GM19099 (cell line): ENCODE results near the gene PHLPP1.

Source experiments
- POLR2A ChIP-seq: IDR thresholded peaks from 3 replicates; pipeline ENCODE4 v1.6.1; 2011; ENCODE audit warnings: low read depth; ENCODE audit not compliant: insufficient read length; ENCODE audit errors: extremely low read depth

PHLPP1 gene

DNA sequence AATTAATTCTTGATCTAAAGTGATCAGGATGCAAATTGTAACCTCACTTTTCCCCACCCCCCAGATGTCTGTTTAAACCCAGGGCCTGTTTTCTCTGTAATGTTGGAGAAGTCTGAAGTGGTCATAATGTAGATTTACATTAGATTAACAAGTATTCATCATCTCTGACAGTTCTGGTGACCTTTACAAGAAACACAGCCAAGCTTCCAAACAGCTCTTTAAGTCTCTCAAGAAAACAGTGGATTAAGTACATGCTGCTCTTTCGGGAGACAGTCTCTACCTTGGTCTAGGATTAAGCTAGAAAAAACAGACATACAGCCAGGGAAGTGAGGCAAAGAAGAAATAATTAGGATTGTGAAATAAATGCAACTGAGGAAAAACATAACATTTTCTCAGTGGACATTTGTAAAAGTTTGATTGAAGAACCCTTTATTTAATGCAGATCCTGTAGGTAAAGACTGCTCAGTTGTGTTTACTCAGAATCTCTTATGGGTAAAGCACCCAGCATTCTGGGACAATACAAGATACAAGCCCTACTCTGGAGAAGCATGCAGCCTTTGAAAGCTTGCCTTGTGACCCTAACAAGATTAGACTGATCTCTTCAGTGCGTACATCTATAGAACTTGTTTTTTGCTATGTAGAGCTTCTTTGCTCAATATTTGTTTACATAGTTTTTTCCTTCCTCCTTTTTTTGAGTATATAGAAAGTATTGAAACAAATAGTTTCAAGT lies 203.9 kb downstream of the PHLPP1 start:
- no peak for TF ChIP-seq POLR2A

DNA sequence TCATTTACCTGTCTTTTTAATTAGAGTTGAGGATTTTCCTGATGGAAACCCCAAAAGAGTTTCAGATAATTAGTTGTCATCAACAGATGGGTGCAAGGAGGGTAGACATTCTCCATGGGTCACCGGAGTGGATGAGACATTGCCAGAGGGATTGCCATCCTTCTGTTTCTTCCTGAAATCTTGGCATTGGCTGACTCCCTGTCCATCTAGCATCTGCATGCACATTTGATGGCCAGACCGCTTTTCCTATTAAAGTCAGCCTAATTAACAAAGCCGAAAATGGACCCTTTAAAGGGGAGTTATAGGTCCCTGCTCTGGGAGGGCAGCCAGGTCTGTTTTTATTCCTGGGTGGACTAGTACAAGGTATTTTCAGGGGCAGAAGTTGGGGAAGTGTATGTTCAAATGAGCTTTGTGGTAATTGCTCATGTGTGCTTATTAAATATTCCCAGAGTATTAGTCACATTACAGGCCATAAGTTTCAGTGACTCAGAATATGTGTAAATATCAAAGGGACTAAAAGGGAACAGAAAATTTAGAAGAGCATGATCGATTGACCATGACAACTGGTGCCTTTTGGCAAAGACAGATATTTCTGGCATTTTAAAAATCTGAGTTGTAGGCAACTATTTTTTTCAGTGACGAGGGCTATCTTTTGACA lies 209.8 kb downstream of the PHLPP1 start:
- no peak for TF ChIP-seq POLR2A

DNA sequence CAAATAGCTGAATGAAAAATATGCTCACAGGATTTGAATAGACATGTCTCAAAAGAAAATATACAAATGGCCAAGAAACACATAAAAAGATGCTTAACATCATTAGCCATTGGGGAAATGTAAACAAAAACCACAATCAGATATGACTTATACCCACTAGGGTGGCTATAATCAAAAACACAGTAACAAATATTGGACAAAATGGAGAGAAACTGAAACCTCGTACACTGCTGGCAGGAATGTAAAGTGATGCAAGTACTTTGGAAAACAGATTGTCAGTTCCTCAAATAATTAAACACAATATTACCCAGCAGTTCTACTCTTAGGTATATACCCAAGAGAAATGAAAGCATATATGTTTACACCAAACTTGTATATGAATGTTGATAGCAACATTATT lies 213.0 kb downstream of the PHLPP1 start:
- TF ChIP-seq POLR2A = no peak

DNA sequence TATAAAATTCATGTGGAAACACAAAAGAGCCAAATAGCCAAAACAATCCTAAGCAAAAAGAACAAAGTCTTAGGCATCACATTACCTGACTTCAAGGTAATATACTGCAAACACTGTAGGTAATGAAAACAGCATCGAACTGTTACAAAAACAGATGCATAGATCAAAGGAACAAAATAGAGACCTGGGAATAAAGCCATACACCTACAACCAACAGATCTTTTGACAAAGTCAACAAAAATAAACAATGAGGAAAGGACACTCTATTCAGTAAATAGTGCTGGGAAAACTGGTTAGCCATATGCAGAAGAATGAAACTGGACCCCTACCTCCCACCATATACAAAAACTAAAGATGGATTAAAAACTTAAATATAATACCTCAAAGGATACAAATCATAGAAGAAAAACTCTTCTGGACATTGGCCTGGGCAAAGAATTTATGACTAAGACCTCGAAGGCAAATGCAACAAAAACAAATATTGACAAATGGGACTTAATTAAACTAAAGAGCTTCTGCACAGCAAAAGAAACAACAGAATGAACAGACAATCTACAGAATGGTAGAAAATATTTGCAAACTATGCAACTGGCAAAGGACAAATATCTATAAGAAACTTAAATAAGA lies 218.0 kb downstream of the PHLPP1 start:
- no peak for TF ChIP-seq POLR2A

DNA sequence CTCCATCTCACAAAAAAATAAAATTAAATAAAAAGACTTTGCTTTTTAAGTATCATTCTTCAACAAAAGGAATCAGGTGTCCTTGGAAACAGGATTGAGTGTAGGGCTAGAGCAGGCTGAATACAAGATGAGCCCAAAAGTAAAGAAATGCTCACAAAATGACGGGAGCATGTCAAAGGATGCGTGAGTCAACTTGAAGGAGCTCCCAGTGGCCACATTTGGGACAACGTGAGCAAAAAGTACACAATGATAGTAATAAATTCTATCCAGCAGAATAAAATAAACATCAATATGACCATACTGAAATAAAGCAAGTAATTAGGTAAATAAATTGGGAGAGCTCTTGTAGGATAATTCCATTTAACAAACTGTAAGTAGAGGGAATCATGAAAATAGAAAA lies 220.7 kb downstream of the PHLPP1 start:
- TF ChIP-seq POLR2A = no peak

DNA sequence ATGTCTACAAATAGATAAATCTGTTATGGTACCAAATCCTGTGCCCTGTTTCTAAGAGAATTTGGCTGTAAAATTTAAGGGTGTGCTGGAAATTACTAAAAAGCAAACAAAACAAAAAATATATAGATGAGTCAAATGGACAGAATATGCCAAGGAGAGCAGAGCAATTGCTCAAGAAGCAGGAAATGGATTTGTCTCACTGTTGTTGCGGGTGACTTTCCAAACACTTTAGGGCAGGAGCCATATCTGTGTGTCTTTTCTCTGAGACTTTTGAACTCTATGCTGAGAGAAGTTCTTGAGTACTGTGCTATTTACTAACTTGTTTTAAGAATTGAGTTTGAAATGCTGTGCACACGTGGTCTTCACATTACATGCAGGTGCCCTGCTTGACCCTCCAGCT lies 221.7 kb downstream of the PHLPP1 start:
- TF ChIP-seq POLR2A = no peak

DNA sequence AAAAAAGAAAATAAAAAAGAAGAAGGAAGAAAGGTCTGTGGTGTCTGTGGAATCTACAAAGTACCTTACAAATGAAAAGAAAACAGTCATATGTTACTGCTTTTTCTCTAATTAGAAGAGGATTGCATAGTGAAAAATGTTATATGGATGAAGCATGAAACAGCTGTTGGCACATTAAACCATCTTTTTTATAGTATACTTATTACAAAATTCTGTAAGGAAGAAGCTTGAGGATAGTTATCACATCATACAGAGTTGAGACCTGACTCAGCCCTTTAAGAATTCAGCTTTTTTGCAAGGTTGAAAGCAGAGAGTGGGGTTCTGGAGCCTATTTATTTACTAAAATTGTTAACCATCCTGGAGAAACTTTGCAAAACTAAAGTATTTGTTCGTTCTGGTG lies 222.7 kb downstream of the PHLPP1 start:
- no peak for TF ChIP-seq POLR2A

DNA sequence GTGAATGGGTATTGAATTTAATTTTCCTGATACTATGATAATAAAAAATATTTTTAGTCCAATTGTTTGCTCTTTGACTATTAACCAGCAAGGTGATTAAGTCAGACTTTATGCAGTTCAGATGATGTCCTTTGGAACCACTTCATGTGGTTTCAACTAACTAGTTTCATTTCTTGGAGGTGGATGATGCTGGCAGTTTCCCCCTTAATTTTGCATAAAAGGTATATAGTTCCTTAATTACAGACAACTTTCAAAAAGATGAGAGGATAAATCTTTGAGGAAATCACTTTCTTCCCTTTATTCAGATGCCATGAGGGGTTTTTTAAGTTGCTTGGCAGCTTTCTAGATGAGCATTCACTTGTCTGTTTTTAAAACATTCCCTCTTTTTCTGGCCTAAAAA lies 223.1 kb downstream of the PHLPP1 start:
- TF ChIP-seq POLR2A = no peak

DNA sequence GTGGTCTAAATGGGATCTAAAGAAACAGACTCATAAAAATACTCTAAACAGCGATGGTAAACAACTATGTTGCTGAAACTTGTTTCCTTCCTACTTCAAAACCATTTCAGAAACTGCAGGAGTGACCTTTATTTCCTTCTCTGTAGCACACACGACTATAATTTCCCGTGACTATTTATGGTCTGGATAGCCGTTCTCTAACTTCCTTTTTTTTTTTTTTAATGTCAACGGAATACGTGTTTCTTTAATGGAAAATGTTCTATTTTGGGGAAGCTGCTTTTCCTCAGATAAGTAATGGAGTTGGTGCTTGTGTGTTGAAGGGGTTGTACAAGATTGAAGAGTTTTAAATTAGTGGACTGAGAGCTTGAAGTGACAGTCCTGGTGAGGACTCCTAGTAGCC lies 224.1 kb downstream of the PHLPP1 start:
- no peak for TF ChIP-seq POLR2A

DNA sequence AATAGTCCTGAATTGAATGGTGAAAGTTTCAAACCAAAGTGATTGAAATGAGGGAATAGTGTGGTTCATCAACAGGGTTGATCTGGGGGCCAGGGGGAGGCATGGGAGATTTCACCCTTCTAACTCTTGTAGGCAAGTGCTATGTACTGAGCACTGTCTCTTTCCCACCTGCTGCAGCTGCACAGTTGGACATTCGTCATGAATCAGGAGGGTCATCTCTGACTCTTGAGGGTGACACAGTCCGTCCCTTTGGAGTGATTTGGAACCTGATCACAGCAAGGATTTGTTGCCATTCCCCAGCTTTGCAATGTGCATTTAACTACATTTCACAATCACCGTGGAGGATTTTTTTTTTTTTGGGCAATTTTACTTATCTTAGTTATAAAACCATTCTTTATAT lies 224.6 kb downstream of the PHLPP1 start:
- no peak for TF ChIP-seq POLR2A

DNA sequence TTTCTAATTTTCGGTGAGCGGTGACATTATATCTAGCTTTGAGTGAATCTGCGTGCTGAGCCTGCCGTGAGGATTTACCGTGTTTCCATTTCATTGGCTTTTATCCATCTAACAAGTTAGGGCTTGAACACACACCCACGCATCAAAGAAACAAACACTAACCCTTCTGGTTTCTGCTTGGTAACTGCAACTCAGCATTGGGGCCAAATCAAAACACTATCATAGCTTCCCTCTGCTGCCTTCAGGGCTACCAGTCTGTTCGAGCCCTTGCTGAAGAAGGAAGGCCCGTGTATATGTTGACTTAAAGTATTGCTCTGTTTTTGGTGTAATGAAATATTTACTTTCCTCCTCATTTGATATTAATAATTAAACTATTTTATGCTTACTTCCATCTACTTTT lies 227.2 kb downstream of the PHLPP1 start:
- no peak for TF ChIP-seq POLR2A

DNA sequence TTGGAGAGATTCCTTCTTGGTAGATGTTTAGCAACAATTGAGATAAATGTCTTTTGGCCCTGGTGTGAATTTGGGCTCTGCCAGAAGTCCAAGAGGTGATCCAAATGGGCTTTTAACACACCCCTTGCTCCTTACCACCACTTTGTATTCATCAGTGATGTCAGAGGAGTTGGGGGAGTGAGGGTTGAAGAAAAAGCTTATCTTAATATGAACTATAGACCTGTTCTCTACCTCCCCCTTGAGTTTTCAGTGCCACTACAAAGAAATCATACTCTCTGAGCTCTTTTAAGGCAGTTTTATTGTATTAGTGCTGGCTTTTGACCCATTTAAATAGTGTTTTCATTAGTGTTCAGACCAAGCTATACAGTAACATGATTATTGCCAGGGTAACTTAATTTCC lies 229.1 kb downstream of the PHLPP1 start:
- TF ChIP-seq POLR2A = no peak

DNA sequence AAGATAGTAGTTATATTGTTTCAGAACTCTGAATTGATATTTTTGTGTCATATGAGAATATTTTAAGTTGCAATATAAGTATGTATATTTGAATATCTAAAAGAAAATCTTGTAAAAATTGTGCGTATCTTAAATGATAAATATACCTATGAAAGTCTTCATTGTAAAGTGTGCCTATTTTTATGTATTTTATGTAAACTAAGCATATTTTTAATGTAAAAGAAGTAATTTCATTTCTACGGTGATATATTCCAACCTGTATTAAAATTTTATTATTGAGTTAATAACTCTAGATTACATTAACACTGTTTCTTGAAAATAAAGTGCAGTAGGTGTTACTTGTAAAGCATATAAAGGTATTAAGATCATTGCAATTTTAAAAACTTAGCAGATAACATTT lies 233.4 kb downstream of the PHLPP1 start:
- TF ChIP-seq POLR2A = no peak

DNA sequence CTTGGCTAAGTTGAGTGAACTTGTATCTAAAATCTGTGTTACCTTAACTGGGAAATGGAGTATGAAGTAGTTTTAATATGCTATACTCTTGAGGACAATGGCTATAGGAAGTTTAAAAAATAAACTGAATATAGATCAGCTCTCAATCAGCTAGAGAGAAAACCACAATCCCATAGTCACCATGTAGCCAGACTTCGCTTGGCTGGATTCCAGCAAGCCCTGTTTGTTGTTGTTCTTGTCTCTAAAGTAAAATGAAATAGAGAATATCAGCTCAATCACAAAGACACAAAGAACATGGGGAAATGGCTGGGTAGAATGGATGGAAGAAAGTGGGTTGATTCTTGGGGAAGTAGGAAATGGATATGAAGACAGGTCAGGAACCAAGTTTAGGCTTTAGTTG lies 234.9 kb downstream of the PHLPP1 start:
- no peak for TF ChIP-seq POLR2A

DNA sequence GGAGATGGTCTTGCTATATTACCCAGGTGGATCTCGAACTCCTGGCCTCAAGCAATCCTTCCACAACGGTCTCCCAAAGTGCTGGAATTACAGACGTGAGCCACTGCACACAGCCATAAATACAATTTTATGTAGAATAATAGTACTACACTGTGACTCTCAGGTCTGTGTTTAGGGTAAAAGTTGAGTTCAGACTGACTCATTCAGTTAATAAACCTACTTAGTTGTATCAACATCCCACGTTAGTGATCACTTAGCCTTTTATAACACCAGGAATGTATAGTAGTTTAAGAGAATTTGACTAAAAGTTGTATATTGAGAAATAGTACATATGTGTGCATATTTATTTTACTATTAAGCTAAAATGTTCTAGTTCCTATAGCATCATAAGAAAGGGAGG lies 237.5 kb downstream of the PHLPP1 start:
- TF ChIP-seq POLR2A = no peak

DNA sequence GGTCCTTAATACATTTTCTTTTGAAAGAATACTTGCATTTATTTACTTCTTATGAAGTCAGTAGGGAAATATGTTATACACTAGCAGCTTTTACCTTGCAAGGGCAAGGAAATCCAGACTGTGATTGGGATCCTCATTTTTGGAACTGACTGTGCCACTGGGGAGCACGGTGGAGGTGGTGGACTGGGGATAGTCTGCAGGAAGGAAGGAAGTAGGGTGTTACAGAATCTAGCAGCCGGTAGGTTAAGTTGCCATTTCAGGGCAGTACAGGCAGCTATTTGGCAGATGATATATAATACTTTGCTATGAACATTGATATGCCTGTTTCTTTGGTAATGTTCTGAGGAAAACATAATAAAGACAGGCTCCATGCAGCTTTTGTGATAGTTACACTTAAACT lies 238.3 kb downstream of the PHLPP1 start:
- no peak for TF ChIP-seq POLR2A
